Duodenal mucosa (tissue), 2 donors: Measurements from ENCODE around the gene DOCK1.
A peak's percentile ranks its signal among the peaks of the same experiment; 100 is the strongest.
"Not testable (repeated sequence)": the region's sequence is repeated elsewhere in the genome, so short reads cannot be mapped to it uniquely, and the experiment has no call there.

Experiments used
- H3K27ac ChIP-seq: one replicate; pipeline ENCODE4 v1.7.0; 2013; ENCODE audit warnings: low read depth, low read length
- H3K27me3 ChIP-seq, 2 donors: one replicate each; pipeline ENCODE4 v1.7.0; 2013; ENCODE audit warnings: low read length in 2 of 2, control low read depth in 1 of 2; ENCODE audit not compliant: insufficient read depth in 2 of 2, control insufficient read depth in 1 of 2
- H3K36me3 ChIP-seq, 2 donors: one replicate each; pipeline ENCODE4 v1.7.0; 2013; ENCODE audit warnings: low read length in 2 of 2, control low read depth in 1 of 2; ENCODE audit not compliant: insufficient read depth in 2 of 2, control insufficient read depth in 1 of 2
- H3K4me1 ChIP-seq, 2 donors: one replicate each; pipeline ENCODE4 v1.7.0; 2013; ENCODE audit warnings: low read length in 2 of 2, control low read depth in 1 of 2; ENCODE audit not compliant: insufficient read depth in 2 of 2, control insufficient read depth in 1 of 2
- H3K4me3 ChIP-seq, 2 donors: one replicate each; pipeline ENCODE4 v1.7.0; 2013; ENCODE audit warnings: low read length in 2 of 2, low read depth in 1 of 2
- H3K9ac ChIP-seq, 2 donors: one replicate each; pipeline ENCODE4 v1.7.0; 2013; ENCODE audit warnings: low read length in 2 of 2, low read depth in 1 of 2
- H3K9me3 ChIP-seq, 2 donors: one replicate each; pipeline ENCODE4 v1.7.0; 2013; ENCODE audit warnings: low read length in 2 of 2, control low read depth in 1 of 2; ENCODE audit not compliant: control insufficient read depth in 1 of 2

Gene DOCK1

GRCh38 chr10:126882055-126882454 is 23.2 kb upstream of the DOCK1 start:
- not testable (repeated sequence) for H3K9ac ChIP-seq, H3K4me1 ChIP-seq, H3K27ac ChIP-seq, H3K4me3 ChIP-seq, H3K36me3 ChIP-seq, H3K27me3 ChIP-seq, H3K9me3 ChIP-seq

GRCh38 chr10:126888436-126888835 is 16.8 kb upstream of the DOCK1 start:
- not testable (repeated sequence) for H3K9me3 ChIP-seq, H3K27me3 ChIP-seq, H3K36me3 ChIP-seq, H3K27ac ChIP-seq, H3K9ac ChIP-seq, H3K4me1 ChIP-seq, H3K4me3 ChIP-seq

GRCh38 chr10:126889421-126889820 is 15.8 kb upstream of the DOCK1 start:
- Histone ChIP-seq H3K4me1 (peaks cover 0 to 8% of the 10 kb centered on the region in 2 donors), H3K4me3 (no peak overlapping the region), H3K36me3 (no peaks in the 10 kb centered on the region), H3K27ac (no peak overlapping the region), H3K9ac (no peak overlapping the region), H3K9me3 (no peaks in the 10 kb centered on the region), H3K27me3 (no peaks in the 10 kb centered on the region)

GRCh38 chr10:126890797-126891196 is 14.4 kb upstream of the DOCK1 start:
- not testable (repeated sequence) for H3K9ac ChIP-seq, H3K4me3 ChIP-seq, H3K9me3 ChIP-seq, H3K27me3 ChIP-seq, H3K36me3 ChIP-seq, H3K4me1 ChIP-seq, H3K27ac ChIP-seq

GRCh38 chr10:126892226-126893175 is 12.7 kb upstream of the DOCK1 start:
- Histone ChIP-seq H3K4me1 (peaks cover 0 to 8% of the 10 kb centered on the region in 2 donors), H3K9me3 (no peaks in the 10 kb centered on the region), H3K27ac (no peak overlapping the region), H3K4me3 (peak overlapping the region in 1 of 2 donors; percentile 31), H3K36me3 (no peaks in the 10 kb centered on the region), H3K9ac (no peak overlapping the region), H3K27me3 (no peaks in the 10 kb centered on the region)

- Histone ChIP-seq H3K27ac (no peak overlapping the region), H3K27me3 (no peaks in the 10 kb centered on the region), H3K4me1 (peaks cover 0 to 8% of the 10 kb centered on the region in 2 donors), H3K4me3 (no peak overlapping the region), H3K9me3 (peaks cover 0 to 2% of the 10 kb centered on the region in 2 donors), H3K9ac (no peak overlapping the region), H3K36me3 (no peaks in the 10 kb centered on the region)
These were observed 12.0 kb upstream of the DOCK1 start for GRCh38 chr10:126893206-126893605.

GRCh38 chr10:126893841-126894240 is 11.4 kb upstream of the DOCK1 start:
- Histone ChIP-seq H3K4me3 (no peak overlapping the region), H3K27me3 (no peaks in the 10 kb centered on the region), H3K9ac (no peak overlapping the region), H3K9me3 (peaks cover 4 to 9% of the 10 kb centered on the region in 2 donors), H3K36me3 (no peaks in the 10 kb centered on the region), H3K27ac (no peak overlapping the region), H3K4me1 (peaks cover 0 to 8% of the 10 kb centered on the region in 2 donors)

- H3K27ac ChIP-seq: no peak overlapping the region
- peaks cover 0 to 8% of the 10 kb centered on the region in 2 donors for H3K4me1 ChIP-seq
- peaks cover 6 to 10% of the 10 kb centered on the region in 2 donors for H3K9me3 ChIP-seq
- H3K9ac ChIP-seq: no peak overlapping the region
- no peaks in the 10 kb centered on the region for H3K27me3 ChIP-seq
- no peaks in the 10 kb centered on the region for H3K36me3 ChIP-seq
- no peak overlapping the region for H3K4me3 ChIP-seq
These were observed 9.9 kb upstream of the DOCK1 start for GRCh38 chr10:126895214-126895781.

- Histone ChIP-seq H3K4me3 (no peak overlapping the region), H3K36me3 (no peaks in the 10 kb centered on the region), H3K27me3 (no peaks in the 10 kb centered on the region), H3K9ac (no peak overlapping the region), H3K9me3 (peaks cover 6 to 10% of the 10 kb centered on the region in 2 donors), H3K27ac (no peak overlapping the region), H3K4me1 (no peaks in the 10 kb centered on the region)
These were observed 6.8 kb upstream of the DOCK1 start for GRCh38 chr10:126898460-126898859.

- H3K9me3 ChIP-seq: peaks cover 6 to 10% of the 10 kb centered on the region in 2 donors
- H3K4me1 ChIP-seq, H3K4me3 ChIP-seq, H3K36me3 ChIP-seq, H3K27ac ChIP-seq, H3K27me3 ChIP-seq, H3K9ac ChIP-seq: not testable (repeated sequence)
These were observed 5.7 kb upstream of the DOCK1 start for GRCh38 chr10:126899529-126899928.
